Measurements from ENCODE around the gene MKLN1. TPM values are rescaled to one million over a fixed set of nuclear protein-coding genes. Genes with fewer than 3 reads are reported as not detected.

MKLN1 gene
- total and polyA plus RNA-seq, 10 of the 15 experiments (the other 5 are each of a cell fraction or from before 2014, with no cell fraction given): 13.6 to 55.8 (median 29.3) TPM

- TF ChIP-seq ETV6 (conservative IDR thresholded peaks at IDR 0.05 in 1 of 2, IDR thresholded peaks at IDR 0.05 in 1 of 2; ENCODE audit: borderline replicate concordance in 1 of 2, low read depth in 1 of 2): no peak
- no peak for TF ChIP-seq ASH2L (IDR thresholded peaks at IDR 0.05; ENCODE audit: borderline replicate concordance, low read depth)
- no peak for TF ChIP-seq MEF2B (IDR thresholded peaks at IDR 0.05; ENCODE audit: partially characterized antibody, poor library complexity, severe bottlenecking)
- TF ChIP-seq MTA3 (IDR thresholded peaks at IDR 0.05; ENCODE audit: borderline replicate concordance, low read length): no peak
These were observed 29.7 kb downstream of the MKLN1 start (continued) for GRCh38 chr7:131357282-131357880.

GRCh38 chr7:131358636-131359035 is 31.0 kb downstream of the MKLN1 start:
- Histone ChIP-seq H3K36me3 (ENCODE audit: control insufficient read depth in 2 of 2, insufficient read depth in 2 of 2, low read length in 1 of 2) (no peaks in the 10 kb centered on the region), H3K9ac (ENCODE audit: control insufficient read depth, insufficient read depth, low read length) (no peak overlapping the region), H3K9me3 (replicated peaks; ENCODE audit: control insufficient read depth, insufficient read depth, low read length) (peaks cover 12% of the 10 kb centered on the region), H3K4me1 (ENCODE audit: control insufficient read depth, insufficient read depth, low read length) (0 out of 2 replicates have a peak, but pooled peaks cover 3% of the 10 kb centered on the region), H2AFZ (ENCODE audit: control insufficient read depth, low read depth, low read length) (no peak overlapping the region), H3K79me2 (ENCODE audit: control insufficient read depth, insufficient read depth, low read length) (peaks cover 80% of the 10 kb centered on the region), H4K20me1 (ENCODE audit: control insufficient read depth, insufficient read depth) (no peaks in the 10 kb centered on the region), H3K4me2 (ENCODE audit: control insufficient read depth, insufficient read depth) (no peak overlapping the region), H3K27ac (ENCODE audit: control insufficient read depth, insufficient read depth) (no peak overlapping the region), H3K27me3 (replicated peaks in 1 of 2; ENCODE audit: control insufficient read depth in 2 of 2, insufficient read depth in 2 of 2, low read length in 1 of 2) (no peaks in the 10 kb centered on the region), H3K4me3 (no peak overlapping the region)
- no peak for DNase-seq (ENCODE audit: low read depth, low spot score)
- in situ Hi-C loops (cut with MboI) (no loop called here), intact Hi-C loops (cut with micrococcal nuclease; ENCODE audit: unreplicated experiment) (no loop called here)
- BruUV-seq (replicated peaks): no TSS peak
- TF ChIP-seq CUX1 (IDR thresholded peaks at IDR 0.05; ENCODE audit: insufficient replicate concordance, low read depth, low read length) (peak; percentile 69), MXI1 (IDR thresholded peaks at IDR 0.05; ENCODE audit: low read depth, low read length) (no peak), NBN (IDR thresholded peaks at IDR 0.05) (0 out of 2 replicates have a peak, but pooled peaks have one; percentile 23), MLLT1 (IDR thresholded peaks at IDR 0.05) (0 out of 2 replicates have a peak, but pooled peaks have one; percentile 54)
- CTCF ChIA-PET: no interaction called here
- ATAC-seq: peak; percentile 48; the same call in 2 of the 3 replicates
- RAD21 ChIA-PET (ENCODE audit: unreplicated experiment): no interaction called here
- FAIRE-seq: no peak
- POLR2A ChIA-PET: no interaction called here
- SMC1A ChIA-PET (ENCODE audit: uncharacterized antibody, unreplicated experiment): interaction anchor here (0.6 to 1.6 kb wide), 8 partner anchors 8 to 291 kb away, joined by 3 to 4 read pairs (median 4); no protein-coding TSS in a partner anchor
- 94% methylated on average over 3 of the region's 3 CpGs for WGBS (ENCODE audit: insufficient coverage, insufficient replicate concordance, low lambda C conversion rate, missing lambda C conversion rate)

Data from GM12878 (cell line).